Measurements from ENCODE around the gene HPRT1. TPM values are rescaled to one million over a fixed set of nuclear protein-coding genes. Genes with fewer than 3 reads are reported as not detected.

Gene HPRT1
- total RNA-seq, 1 donor from 2014 or later: 14.8 TPM

- TF ChIP-seq, protein P1, sequence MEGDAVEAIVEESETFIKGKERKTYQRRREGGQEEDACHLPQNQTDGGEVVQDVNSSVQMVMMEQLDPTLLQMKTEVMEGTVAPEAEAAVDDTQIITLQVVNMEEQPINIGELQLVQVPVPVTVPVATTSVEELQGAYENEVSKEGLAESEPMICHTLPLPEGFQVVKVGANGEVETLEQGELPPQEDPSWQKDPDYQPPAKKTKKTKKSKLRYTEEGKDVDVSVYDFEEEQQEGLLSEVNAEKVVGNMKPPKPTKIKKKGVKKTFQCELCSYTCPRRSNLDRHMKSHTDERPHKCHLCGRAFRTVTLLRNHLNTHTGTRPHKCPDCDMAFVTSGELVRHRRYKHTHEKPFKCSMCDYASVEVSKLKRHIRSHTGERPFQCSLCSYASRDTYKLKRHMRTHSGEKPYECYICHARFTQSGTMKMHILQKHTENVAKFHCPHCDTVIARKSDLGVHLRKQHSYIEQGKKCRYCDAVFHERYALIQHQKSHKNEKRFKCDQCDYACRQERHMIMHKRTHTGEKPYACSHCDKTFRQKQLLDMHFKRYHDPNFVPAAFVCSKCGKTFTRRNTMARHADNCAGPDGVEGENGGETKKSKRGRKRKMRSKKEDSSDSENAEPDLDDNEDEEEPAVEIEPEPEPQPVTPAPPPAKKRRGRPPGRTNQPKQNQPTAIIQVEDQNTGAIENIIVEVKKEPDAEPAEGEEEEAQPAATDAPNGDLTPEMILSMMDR (conservative IDR thresholded peaks at IDR 0.05; ENCODE audit: low read depth, low read length): peak; percentile 43
- no peak for DNase-seq (ENCODE audit: low read depth)
- no peak overlapping the region for H3K4me3 ChIP-seq (ENCODE audit: low read depth, low read length)
These were observed 24.1 kb downstream of the HPRT1 start for GRCh38 chrX:134484039-134484438.

GRCh38 chrX:134501941-134502340 lies 42.0 kb downstream of the HPRT1 start:
- TF ChIP-seq, protein P1 (conservative IDR thresholded peaks at IDR 0.05; ENCODE audit: low read depth, low read length): no peak
- DNase-seq (ENCODE audit: low read depth): no peak
- H3K4me3 ChIP-seq (ENCODE audit: low read depth, low read length): no peak overlapping the region

DNA sequence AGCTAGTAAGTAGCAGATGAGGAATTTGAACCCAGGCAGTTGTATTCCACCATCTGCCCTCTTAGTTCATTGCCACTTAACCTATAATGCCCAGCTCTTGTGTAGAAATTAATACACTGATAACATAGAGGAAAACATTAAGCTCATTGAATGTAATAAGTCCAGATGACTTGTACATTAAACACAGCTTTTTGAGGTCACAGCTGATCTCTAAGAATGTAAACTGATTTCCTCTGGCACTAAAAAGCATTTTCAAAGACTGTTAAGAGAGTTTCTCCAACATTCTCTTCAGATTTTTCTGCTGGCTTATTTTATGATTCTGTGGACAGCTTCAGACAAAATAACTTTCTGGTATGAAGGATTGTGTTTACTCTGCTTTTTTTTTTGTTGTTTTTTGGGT lies 42.7 kb downstream of the HPRT1 start:
- H3K4me3 ChIP-seq (ENCODE audit: low read depth, low read length): no peak overlapping the region
- TF ChIP-seq, protein P1 (conservative IDR thresholded peaks at IDR 0.05; ENCODE audit: low read depth, low read length): no peak
- no peak for DNase-seq (ENCODE audit: low read depth)

DNA sequence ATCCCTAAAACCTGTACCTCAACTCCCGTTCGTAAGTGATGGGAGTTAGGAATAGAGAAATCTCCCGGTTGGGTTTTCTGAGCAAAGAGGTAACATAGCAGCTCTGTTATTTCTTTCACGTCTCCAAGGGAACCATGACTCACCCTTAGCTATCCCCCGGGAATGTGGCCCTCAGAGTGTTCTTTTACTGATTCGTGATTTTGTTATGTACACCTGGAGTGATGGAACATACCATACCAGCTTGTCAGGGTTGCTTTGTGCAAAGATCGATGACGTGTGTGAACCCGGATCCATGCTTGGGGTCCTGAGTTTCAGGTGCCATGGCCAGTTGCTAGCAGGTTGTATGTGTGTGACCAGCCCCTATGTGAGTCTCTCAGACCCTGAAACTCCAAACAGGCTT lies 52.6 kb downstream of the HPRT1 start:
- peak; percentile 60 for DNase-seq (ENCODE audit: low read depth)
- H3K4me3 ChIP-seq (ENCODE audit: low read depth, low read length): no peak overlapping the region
- TF ChIP-seq, protein P1 (conservative IDR thresholded peaks at IDR 0.05; ENCODE audit: low read depth, low read length): no peak

- TF ChIP-seq, protein P1 (conservative IDR thresholded peaks at IDR 0.05; ENCODE audit: low read depth, low read length): no peak
- no peak for DNase-seq (ENCODE audit: low read depth)
These were observed 53.1 kb downstream of the HPRT1 start for GRCh38 chrX:134513091-134513490.

DNA sequence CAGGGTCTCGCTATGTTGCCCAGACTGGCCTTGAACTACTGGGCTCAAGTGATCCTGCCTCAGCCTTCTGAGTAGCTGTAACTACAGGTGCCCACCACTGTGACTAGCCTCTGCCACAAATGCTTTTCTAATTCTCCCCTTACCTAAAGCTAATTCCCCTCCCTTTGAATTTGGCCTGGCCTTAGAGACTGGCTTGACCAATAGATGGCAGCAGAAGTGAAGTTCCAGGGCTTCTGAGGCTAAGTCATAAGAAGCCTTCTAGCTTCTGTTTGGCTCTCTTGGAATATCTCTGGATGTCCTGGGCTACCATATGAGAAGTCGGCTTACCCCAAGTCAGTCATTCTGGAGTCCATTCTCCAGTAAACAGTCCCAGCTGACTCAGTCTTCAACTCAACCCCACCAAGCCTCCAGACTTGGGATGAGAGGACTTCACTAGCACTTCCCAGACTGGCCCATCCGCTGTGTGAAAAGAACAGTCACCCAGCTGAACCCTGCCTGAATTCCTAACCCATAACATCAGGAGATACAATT lies 61.0 kb downstream of the HPRT1 start:
- DNase-seq (ENCODE audit: low read depth): no peak
- no peak overlapping the region for H3K4me3 ChIP-seq (ENCODE audit: low read depth, low read length)
- TF ChIP-seq, protein P1 (conservative IDR thresholded peaks at IDR 0.05; ENCODE audit: low read depth, low read length): peak; percentile 71

More at GRCh38 chrX:134513091-134513490, 53.1 kb downstream of the HPRT1 start:
- no peak overlapping the region for H3K4me3 ChIP-seq (ENCODE audit: low read depth, low read length)

- no peak overlapping the region for H3K4me3 ChIP-seq (ENCODE audit: low read depth, low read length)
- no peak for DNase-seq (ENCODE audit: low read depth)
- TF ChIP-seq, protein P1 (conservative IDR thresholded peaks at IDR 0.05; ENCODE audit: low read depth, low read length): no peak
These were observed 64.2 kb downstream of the HPRT1 start for GRCh38 chrX:134524181-134524580.
